Cerebellar cortex (tissue), 1 donor: Measurements from ENCODE around the gene MYO1D.
"Not testable (repeated sequence)": the region's sequence is repeated elsewhere in the genome, so short reads cannot be mapped to it uniquely, and the experiment has no call there.

ENCODE experiments used
- DNase-seq: peaks from one replicate; pipeline ENCODE4 v3.0.0-alpha.2; 2015; ENCODE audit warnings: low spot score

The MYO1D gene

DNA sequence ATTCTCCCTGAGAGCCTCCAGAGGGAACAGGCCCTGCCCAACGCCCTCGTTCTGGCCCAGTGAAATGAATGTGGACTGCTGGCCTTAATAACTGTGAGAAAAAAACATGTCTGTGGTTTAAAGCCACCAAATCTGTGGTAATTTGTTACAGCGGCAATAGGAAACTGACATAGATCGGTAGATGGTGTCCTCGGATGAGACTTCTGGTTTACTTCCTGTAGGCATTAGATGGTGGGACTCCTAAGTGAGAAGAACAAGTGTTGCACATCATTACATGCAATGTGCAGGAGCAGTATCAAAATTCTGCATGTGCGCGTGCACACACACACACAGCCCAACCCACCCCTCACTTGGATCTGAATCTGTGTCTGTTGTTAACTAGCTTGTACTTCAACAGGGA, 348.1 kb downstream of the MYO1D start:
- DNase-seq = no peak

DNA sequence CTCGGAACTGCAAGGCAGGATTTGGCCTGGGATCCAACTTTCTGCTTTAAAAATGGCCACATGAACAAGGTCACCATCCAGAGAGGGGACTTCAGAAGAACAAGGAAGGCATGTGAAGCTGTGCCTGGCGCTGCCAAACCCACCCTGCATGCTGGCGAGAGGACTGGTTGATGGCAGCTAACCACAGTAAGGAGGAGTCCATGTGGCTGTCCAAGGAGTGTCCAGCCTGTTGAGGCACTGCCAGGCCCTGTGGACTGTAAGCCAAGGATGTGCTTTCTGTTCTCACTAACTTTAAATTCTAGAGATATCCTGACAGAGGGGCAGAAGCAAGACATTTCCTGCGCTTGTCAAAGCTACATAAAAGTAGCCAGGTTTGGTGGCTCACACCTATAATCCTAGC, 349.8 kb downstream of the MYO1D start:
- DNase-seq = no peak

DNA sequence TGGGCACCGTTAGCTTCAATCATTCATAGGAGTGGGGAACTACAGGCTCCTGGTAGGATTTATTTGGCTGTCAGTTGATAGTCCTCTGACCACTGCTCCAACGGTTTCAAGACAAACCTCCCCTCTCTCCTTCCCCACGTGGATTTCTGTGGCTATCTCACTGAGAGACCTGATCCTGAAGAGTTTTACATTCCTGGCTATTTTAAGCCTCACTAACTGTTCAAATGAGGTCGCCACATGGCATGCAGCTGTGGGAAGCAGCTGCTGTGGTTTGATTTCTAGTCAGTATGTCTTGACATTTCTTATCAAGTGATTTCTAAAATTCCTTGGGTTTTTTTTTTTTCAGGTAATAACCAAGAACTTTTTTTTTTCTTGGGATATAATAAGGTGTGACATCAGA, 351.8 kb downstream of the MYO1D start:
- no peak for DNase-seq

DNA sequence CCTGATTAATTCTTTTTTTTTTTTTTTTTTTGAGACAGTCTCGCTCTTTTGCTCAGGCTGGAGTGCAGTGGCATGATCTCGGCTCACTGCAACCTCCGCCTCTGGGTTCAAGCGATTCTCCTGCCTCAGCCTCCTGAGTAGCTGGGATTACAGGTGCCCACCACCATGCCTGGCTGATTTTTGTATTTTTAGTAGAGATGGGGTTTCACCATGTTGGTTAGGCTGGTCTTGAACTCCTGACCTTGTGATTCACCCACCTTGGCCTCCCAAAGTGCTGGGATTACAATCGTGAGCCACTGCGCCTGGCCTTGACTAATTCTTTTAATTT, 352.4 kb downstream of the MYO1D start:
- DNase-seq = not testable (repeated sequence)

- no peak for DNase-seq
Observed at GRCh38 chr17:32523827-32524552, 352.9 kb downstream of the MYO1D start.

GRCh38 chr17:32523017-32523680, 353.8 kb downstream of the MYO1D start:
- DNase-seq = no peak

GRCh38 chr17:32520737-32521404, 356.1 kb downstream of the MYO1D start:
- DNase-seq = no peak

DNA sequence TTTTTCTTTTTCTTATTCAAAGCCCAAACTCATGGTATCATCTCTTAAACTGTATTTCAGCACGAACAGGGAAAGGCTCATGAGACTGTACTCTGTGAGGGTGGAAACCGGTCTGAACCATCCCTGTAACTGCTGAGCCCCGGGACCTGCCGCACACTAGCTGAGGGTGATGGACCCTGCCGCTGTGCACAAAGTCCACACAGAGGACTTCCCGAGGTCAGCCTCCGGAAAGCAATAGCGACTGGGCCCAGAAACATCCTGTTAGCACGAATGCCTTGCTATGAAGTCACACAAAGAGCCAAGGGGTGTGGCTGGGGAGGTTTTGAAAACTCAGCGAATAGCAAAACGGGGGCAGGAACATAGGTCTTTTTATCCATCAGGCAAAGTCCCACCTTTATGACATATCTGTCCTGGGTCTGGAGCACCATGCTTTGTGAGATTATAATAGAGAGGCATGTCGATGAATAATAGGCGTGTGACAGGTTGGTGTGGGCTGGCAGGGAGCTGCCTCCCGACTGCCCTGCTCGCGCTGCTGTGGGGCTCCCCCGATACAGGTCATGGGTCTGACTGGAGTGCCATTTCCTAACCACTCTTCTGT, 356.7 kb downstream of the MYO1D start:
- DNase-seq = peak; percentile 54

- DNase-seq = peak; percentile 63
Observed at GRCh38 chr17:32519228-32520103, 357.5 kb downstream of the MYO1D start.

DNA sequence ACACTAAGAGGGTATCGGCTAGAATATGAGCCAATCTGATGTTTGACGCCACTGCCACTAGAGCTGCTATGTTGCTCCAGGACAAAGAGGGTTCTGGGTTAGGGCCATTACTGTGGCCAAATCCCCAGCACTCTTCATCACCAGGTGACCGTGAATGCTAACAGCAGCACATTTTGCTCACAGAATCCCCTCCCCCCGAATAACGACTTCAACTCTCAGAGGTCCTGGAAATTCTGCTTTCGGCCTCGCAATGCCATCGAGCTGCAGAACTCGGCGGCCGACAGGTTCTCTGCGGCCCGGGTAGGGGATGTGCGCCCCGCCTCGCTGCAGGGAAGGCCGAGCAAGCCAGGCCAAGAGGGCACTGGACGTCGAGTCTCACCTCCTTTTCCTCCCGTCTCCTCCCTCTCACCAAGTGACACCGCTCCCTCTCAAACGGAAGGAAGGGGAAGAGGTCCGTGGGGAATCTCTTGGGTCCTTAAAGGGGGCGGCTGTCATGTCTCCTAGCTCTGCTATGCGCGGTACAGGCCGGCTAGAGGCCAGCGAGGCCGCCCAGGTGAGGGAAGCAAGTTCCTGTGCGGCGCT, 358.2 kb downstream of the MYO1D start:
- DNase-seq = peak; percentile 17

GRCh38 chr17:32517982-32518381, 358.9 kb downstream of the MYO1D start:
- no peak for DNase-seq

- peak; percentile 31 for DNase-seq
Observed at GRCh38 chr17:32516940-32517701, 359.8 kb downstream of the MYO1D start.

DNA sequence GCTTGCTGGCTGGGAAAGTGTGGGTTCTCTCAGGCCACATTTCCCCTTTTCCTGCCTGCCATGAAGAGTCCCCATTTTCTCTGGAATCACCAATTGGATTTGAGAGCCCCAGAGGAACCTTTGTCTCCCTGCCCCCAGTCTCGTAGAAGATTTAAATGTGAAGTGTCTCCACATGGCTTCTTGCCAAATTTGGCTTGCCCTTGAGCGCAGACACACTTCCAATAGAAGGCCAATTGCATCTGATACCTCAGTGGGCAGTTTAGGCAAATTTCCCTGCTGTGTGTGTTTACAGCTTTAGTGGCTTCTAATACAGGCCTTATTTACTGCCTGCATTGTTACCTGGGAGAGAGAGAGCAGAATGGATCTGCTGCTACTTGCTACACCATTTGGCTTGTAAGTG, 360.5 kb downstream of the MYO1D start:
- DNase-seq = no peak

DNA sequence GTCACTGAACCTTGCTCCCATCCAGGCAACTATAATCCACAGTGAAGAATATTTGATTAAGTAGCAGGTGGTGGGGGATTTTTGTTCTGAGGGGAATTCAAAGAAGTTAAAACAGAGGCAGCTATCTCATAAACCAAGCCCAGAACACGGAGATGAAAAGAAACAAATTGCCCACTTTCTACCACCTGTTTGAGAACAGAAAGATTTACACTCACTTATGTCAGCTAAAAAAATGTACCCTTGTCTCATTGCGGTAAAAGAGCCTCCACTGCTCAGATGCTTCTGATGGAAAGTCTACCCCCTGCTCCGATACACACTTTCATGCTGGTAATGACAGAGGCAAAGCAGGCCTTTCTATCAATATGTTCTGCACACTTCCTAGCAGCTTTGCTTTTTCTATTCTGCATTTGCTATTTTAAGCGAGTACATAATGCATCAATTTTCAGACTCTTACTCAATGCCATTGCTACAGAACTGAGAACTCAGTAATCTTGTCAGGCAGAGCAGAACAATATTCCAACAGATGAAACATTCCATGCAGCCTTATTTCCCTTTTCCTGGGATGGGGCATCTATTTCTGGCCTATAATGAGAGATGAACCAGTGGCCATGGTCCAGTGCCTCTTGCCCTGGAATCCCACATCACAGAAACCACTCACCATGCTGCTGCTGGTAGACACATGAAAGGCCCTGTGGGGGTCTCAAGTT, 361.1 kb downstream of the MYO1D start:
- DNase-seq = no peak

DNA sequence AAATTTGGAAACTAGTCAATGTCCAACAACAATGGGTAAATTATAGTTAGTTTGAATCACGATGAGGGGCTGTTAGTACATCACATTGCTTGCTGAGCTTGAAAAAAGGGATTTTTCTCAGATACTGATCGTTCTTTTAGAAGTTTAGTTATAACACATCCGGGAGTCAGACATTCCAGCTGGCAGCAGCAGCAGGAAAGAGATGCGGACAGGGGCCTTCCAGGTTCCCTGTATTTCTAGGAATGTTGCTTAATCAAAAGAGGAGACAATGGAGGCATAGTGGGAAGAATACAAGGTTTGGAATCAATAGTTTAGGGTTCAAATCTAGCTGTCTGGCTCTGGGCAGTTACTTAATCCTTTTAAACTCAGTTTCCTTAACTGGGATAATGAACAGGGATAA, 362.3 kb downstream of the MYO1D start:
- DNase-seq = no peak

DNA sequence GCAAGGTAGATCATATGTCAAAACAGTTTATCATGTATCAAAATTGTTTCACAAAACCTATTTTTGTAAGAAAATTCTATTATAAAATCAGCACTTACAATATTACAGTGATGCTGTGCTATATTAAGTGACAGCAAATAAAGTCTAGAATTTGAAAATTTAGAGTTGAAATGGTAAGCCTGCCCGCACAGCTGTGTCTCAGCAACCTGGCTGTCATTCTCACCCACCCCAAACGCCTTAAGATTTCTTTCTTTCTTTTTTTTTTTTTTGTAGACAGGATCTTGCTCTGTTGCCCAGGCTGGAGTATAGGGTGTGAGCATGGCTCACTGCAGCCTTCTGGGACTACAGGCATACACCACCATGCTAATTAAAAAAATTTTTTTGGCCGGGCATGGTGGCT, 363.3 kb downstream of the MYO1D start:
- DNase-seq = no peak

DNA sequence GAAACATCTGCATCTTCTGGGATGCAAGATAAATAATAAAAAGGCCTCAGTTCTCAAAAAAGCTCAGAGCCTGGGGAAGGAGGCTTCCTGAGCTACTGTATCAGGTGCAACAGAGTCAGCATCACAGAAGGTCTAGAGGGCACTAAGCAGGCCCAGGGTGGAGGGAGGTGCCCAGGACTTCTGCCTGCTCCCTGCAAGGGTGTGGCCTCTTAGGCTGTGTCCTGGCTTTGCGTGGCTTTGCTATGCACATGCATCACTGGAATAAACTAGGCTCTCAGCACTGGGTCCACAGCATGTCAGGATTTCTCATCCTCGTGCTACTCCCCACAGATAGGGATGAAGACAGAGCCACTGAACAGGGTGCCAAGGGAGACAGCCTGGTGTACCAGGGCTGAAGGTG, 364.6 kb downstream of the MYO1D start:
- no peak for DNase-seq

DNA sequence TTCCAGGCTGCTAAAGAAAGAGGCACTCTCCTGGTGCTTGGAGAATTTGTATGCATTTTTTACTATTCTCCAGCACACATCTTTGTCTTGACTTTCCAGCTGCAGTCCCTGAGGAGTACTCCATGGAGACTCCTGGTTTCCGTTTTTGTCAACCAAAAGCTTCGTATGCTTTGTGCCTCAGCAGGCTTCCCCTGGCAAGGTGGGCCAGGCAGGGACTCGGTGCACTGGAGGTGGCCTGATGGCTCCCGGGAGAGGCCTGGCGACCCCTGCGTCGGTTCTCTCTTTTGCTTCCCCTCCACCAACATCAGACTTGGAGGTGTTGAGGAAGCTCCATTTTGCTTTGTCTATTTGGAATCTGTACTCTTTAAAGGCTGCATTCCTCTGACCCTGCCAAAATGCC, 366.5 kb downstream of the MYO1D start:
- DNase-seq = no peak

- DNase-seq = no peak
Observed at GRCh38 chr17:32508926-32509325, 368.0 kb downstream of the MYO1D start.
